K562 (cell line): Measurements from ENCODE around the gene NEIL1. TPM values are rescaled to one million over a fixed set of nuclear protein-coding genes. Genes with fewer than 3 reads are reported as not detected.
A peak's percentile ranks its signal among the peaks of the same experiment; 100 is the strongest.
"Not testable (repeated sequence)": the region's sequence is repeated elsewhere in the genome, so short reads cannot be mapped to it uniquely, and the experiment has no call there.

ENCODE experiments used
- ATAC-seq: fragments of 200-7000 bp; cut with Tn5 transposase; 3 replicates; pipeline ENCODE4 v1.9.1; 2020; ENCODE audit warnings: moderate library complexity
- BruUV-seq: library from RNA; stranded (reverse); fragments of 400-500 nt; replicated peaks from 2 replicates; lab custom pipeline; 2021; lab: Mats Ljungman, UMichigan
- CTCF ChIA-PET: fragments of 300-600 bp; formaldehyde crosslinking; extraction: SDS; loops from one replicate; lab custom pipeline; 2021; ENCODE audit warnings: low intra/inter-chr PET ratio; lab: Yijun Ruan, JAX
- POLR2A ChIA-PET: fragments of 300-600, 350-650 bp; sonication (Branson Sonifier 250); formaldehyde crosslinking; extraction: SDS; loops from one replicate; lab custom pipeline; 2021; ENCODE audit warnings: antibody characterized with exemption, inconsistent platforms; lab: Yijun Ruan, JAX
- DNase-seq, 4 experiments: peaks; one replicate each; pipeline versions ENCODE4 v3.0.0 to v3.0.0-alpha.2; 2011 to 2018; ENCODE audit warnings: low spot score in 3 of 4, mixed read lengths in 3 of 4; ENCODE audit errors: extremely low read depth in 1 of 4
- FAIRE-seq: peaks from 2 replicates; lab custom pipeline; 2011; peaks lifted over from hg19 to GRCh38; lab: Jason Lieb, UNC
- H2AFZ ChIP-seq: 2 replicates; pipeline ENCODE4 v1.6.0; 2011; ENCODE audit warnings: low read depth, low read length, control low read depth, inconsistent platforms
- H3K27ac ChIP-seq: fragments of 200-600 bp; 3 replicates; pipeline ENCODE4 v1.8.0; 2011; ENCODE audit warnings: low read depth, mild to moderate bottlenecking, control low read depth, inconsistent platforms, low read length, moderate library complexity, mixed read lengths; ENCODE audit errors: extremely low read depth
- H3K27me3 ChIP-seq, 2 experiments: fragments of 300-600 bp in 1 of 2; 2 replicates in 1 of 2; 3 replicates in 1 of 2; pipeline versions ENCODE4 v1.6.0 to v1.8.0; 2011; ENCODE audit warnings: inconsistent platforms in 2 of 2, low read length in 2 of 2, mild to moderate bottlenecking in 1 of 2, mixed read lengths in 1 of 2, moderate library complexity in 1 of 2; ENCODE audit not compliant: control insufficient read depth in 2 of 2, insufficient read depth in 2 of 2
- H3K36me3 ChIP-seq: fragments of 300-600 bp; 3 replicates; pipeline ENCODE4 v1.8.0; 2011; ENCODE audit warnings: mild to moderate bottlenecking, low read length, inconsistent platforms; ENCODE audit not compliant: control insufficient read depth, insufficient read depth
- H3K4me1 ChIP-seq, 2 experiments: fragments of 200-600 bp in 1 of 2; replicated peaks in 1 of 2; 2 replicates in 1 of 2; 3 replicates in 1 of 2; pipeline versions ENCODE4 v1.5.1 to v1.8.0; 2011; ENCODE audit warnings: inconsistent platforms in 2 of 2, low read length in 2 of 2, mild to moderate bottlenecking in 1 of 2, mixed read lengths in 1 of 2, moderate library complexity in 1 of 2; ENCODE audit not compliant: control insufficient read depth in 2 of 2, insufficient read depth in 2 of 2
- H3K4me2 ChIP-seq: 2 replicates; pipeline ENCODE4 v1.6.1; 2011; ENCODE audit warnings: low read length, control low read depth, inconsistent platforms, mixed read lengths; ENCODE audit not compliant: insufficient read depth
- H3K4me3 ChIP-seq: fragments of 200-600 bp; sonication (generic), shearing (Covaris generic); 2 replicates; pipeline ENCODE4 v1.5.1; 2016; ENCODE audit warnings: control low read depth, inconsistent platforms
- H3K79me2 ChIP-seq: fragments of 200-600 bp; 3 replicates; pipeline ENCODE4 v1.8.0; 2011; ENCODE audit warnings: low read length, inconsistent platforms; ENCODE audit not compliant: control insufficient read depth, insufficient read depth
- H3K9ac ChIP-seq, 2 experiments: 2 replicates each; pipeline versions ENCODE4 v1.6.0 to v1.6.1; 2011; ENCODE audit warnings: low read depth in 2 of 2, low read length in 2 of 2, control low read depth in 1 of 2, inconsistent platforms in 1 of 2, mild to moderate bottlenecking in 1 of 2, mixed read lengths in 1 of 2; ENCODE audit not compliant: insufficient read depth in 1 of 2
- H3K9me1 ChIP-seq: one replicate; pipeline ENCODE4 v1.6.0; 2011; ENCODE audit warnings: inconsistent platforms, mild to moderate bottlenecking, low read length, moderate library complexity; ENCODE audit not compliant: control insufficient read depth, insufficient read depth
- H3K9me3 ChIP-seq: replicated peaks from 2 replicates; pipeline ENCODE4 v1.5.1; 2011; ENCODE audit warnings: low read depth, low read length, inconsistent platforms; ENCODE audit not compliant: control insufficient read depth, insufficient read depth
- H4K20me1 ChIP-seq: replicated peaks from 2 replicates; pipeline ENCODE4 v1.6.1; 2011; ENCODE audit warnings: low read length, inconsistent platforms, mixed read lengths; ENCODE audit not compliant: control insufficient read depth, insufficient read depth
- CHD2 ChIP-seq: IDR thresholded peaks from 2 replicates; pipeline ENCODE4 v1.6.1; 2011; ENCODE audit warnings: low read depth, low read length
- WGBS: fragments of 100-300 bp; shearing (Covaris generic); methylation state at CpG from one replicate; pipeline ENCODE4 v1.1.6; 2016; ENCODE audit warnings: low coverage, mixed read lengths; ENCODE audit not compliant: insufficient coverage; ENCODE audit errors: missing lambda C conversion rate; 5-methylcytosine and 5-hydroxymethylcytosine counted together
- in situ Hi-C: fragments of 300-500 bp; cut with MboI; formaldehyde crosslinking; loops from 4 replicates; pipeline ENCODE4 v1.15.0; 2018; ENCODE audit warnings: inconsistent platforms, mixed read lengths
- intact Hi-C: fragments of 100-400 bp; cut with micrococcal nuclease; formaldehyde crosslinking; loops from 2 replicates; pipeline ENCODE4 v1.14.2; 2022
- polyA plus RNA-seq, 8 experiments: library from polyadenylated mRNA; depleted of rRNA in 4 of 8; stranded (reverse) in 5 of 8; unstranded in 3 of 8; fragments of >200 nt; fragmentation: Nextera tagmentation in 2 of 8; fragmentation: Illumina TruSeq in 1 of 8; extraction: Ambion mirVana in 2 of 8; extraction: Trizol in 1 of 8; gene quantifications; 2 replicates each; pipeline versions ENCODE4 v1.2.1 to v1.2.3, GENCODE V29; 2011 to 2014; ENCODE audit warnings: inconsistent platforms in 1 of 8, missing spikeins in 1 of 8
- total RNA-seq, 7 experiments: library from RNA; depleted of rRNA in 6 of 7; stranded (reverse); fragments of >200 nt in 6 of 7; fragmentation: Illumina TruSeq in 2 of 7; extraction: Trizol in 2 of 7; gene quantifications; 2 replicates each; pipeline versions ENCODE4 v1.2.1 to v1.2.3, GENCODE V29; 2011 to 2021; ENCODE audit warnings: low replicate concordance in 1 of 7

Gene NEIL1
- total and polyA plus RNA-seq, 9 of the 15 experiments (the other 6 are each of a cell fraction or from before 2014, with no cell fraction given) = 0.14 to 4.3 (median 2.4) TPM

DNA sequence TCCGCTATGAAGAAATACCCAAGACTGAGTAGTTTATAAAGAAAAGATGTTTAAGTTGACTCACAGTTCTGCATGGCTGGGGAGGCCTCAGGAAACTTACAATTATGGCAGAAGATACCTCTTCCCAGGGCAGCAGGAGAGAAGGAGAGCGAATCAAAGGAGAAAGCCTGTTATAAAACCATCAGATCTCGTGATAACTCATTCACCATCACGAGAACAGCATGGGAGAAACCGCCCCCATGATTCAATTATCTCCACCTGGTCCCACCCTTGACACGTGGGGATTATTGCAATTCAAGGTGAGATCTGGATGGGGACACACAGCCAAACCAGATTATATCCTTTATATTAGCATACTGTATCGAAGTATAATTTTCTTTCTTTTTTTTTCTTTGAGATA, 14.7 kb upstream of the NEIL1 start:
- intact Hi-C loops, H3K36me3 ChIP-seq, POLR2A ChIA-PET, DNase-seq, H2AFZ ChIP-seq, H3K9me3 ChIP-seq, H3K9me1 ChIP-seq, ATAC-seq, in situ Hi-C loops, H3K4me3 ChIP-seq, H3K4me2 ChIP-seq, H3K27ac ChIP-seq, H3K27me3 ChIP-seq, BruUV-seq, CTCF ChIA-PET, FAIRE-seq, H3K9ac ChIP-seq, H4K20me1 ChIP-seq: not testable (repeated sequence)
- H3K4me1 ChIP-seq = peaks cover 10 to 13% of the 10 kb centered on the region in 2 experiments; a peak in 4 of 5 replicates
- H3K79me2 ChIP-seq = peaks cover 11% of the 10 kb centered on the region
- TF ChIP-seq CHD2 = peak; percentile 79
- 18% methylated on average over 7 of the region's 7 CpGs for WGBS

DNA sequence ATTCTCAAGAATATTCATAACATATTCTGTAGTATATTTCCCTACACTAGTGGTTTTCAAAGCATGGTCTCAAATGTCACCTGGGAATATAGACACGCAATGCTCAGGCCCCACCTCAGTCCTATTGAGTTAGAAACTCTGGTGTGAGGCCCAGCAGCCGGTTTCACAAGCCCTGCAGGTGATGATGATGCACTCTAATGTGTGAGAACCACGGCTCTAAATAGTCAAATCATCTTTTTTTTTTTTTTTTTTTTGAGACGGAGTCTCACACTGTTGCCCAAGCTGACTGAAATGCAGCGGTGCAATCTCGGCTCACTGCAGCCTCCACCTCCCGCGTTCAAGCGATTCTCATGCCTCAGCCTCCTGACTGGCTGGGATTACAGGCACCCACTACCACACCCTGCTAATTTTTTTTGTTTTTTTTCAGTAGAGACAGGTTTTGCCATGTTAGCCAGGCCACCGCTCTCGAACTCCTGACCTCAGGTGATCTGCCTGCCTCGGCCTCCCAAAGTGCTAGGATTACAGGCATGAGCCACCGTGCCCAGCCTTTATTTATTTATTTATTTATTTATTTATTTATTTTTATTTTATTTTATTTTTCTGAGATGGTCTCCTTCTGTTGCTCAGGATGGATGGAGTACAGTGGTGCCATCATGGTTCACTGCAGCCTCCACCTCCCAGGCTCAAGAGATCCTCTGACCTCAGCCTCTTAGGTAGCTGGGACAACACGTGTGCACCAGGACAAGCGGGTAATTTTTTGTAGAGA, 13.0 kb upstream of the NEIL1 start:
- H3K4me2 ChIP-seq, H3K4me3 ChIP-seq, H3K36me3 ChIP-seq, FAIRE-seq, H4K20me1 ChIP-seq, BruUV-seq, H3K27me3 ChIP-seq, H3K9me3 ChIP-seq, DNase-seq, CTCF ChIA-PET, intact Hi-C loops, POLR2A ChIA-PET, in situ Hi-C loops, H3K27ac ChIP-seq, H3K9me1 ChIP-seq, H2AFZ ChIP-seq, H3K9ac ChIP-seq, ATAC-seq: not testable (repeated sequence)
- Histone ChIP-seq H3K79me2 (peaks cover 11% of the 10 kb centered on the region), H3K4me1 (peaks cover 10 to 14% of the 10 kb centered on the region in 2 experiments; a peak in 4 of 5 replicates)
- WGBS = 82% methylated on average over 8 of the region's 15 CpGs
